ENCODE results near the gene MEN1. TPM values are rescaled to one million over a fixed set of nuclear protein-coding genes. Genes with fewer than 3 reads are reported as not detected.
A peak's percentile ranks its signal among the peaks of the same experiment; 100 is the strongest.

Gene MEN1
- polyA plus RNA-seq, 1 donor (not counting 4 experiments of a cell fraction or from before 2014, with no cell fraction given), result 14.2 TPM

DNA sequence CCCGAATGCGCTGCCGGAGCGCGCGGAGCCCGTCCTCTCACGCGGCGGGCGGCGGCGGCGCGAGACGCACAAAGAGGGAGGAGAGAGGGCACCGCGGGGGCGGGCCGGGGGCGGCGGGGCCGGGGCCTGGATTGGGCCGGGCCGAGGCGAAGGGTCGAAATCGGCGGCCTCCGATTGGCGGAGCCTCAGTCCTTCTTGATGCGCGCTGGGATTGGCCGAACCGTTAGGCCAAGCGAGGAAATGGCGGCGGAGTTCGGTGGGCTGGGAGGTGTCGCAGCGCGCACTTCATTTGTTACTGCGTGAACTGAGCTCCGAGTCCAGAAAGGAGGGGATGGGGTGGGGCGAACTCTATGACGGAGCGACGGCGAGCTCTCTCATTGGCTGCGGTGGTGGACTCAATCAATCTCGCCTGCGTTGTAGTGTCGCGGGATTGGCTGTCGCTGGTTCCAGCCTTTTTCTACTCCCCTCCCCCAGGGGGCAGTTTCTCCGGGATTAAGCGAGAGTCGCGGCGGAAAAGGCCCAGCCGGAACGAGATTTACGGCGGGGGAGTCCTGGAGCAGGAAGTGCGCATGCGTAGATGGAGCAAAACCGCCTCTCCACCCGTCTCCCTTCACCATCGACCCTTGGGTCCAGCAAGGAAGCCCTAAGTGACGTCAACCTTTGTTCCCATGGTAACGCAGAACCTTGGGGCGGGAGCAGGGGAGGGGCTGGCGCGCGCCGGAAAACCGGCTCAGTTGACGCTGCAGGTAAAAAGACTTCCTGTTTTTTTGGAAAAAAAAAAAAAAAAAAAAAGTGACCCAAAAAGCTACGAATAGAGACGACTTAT lies 31.7 kb downstream of the MEN1 start, which contains the start of gene SF1:
SF1 (minus strand) TSS at position 70 of the 826 bp plus-strand sequence. CDS start 150 bp downstream, outside the sequence.
- FAIRE-seq, result peak; percentile 74

DNA sequence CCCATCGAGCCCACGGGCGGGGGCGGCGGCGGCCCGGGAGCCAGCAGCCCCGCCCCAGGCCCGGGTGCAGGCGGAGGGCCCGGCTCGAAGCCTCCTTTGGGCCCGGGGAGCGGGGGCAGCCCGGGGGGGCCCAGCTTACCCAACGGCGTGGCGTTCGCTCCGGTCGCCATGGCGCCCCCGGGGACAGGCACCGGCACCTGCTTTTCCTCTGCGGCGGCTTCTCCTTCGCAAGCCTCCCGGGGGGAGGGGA lies 32.2 kb downstream of the MEN1 start:
- H3K4me2 ChIP-seq (ENCODE audit: control insufficient read depth, extremely low read depth, insufficient read depth, low read depth, low read length), result no peak overlapping the region
- peaks cover 19 to 35% of the 10 kb centered on the region in 2 experiments for H3K36me3 ChIP-seq (ENCODE audit: control insufficient read depth in 2 of 2, extremely low read depth in 1 of 2, insufficient read depth in 2 of 2, low read length in 2 of 2)
- H3K9ac ChIP-seq (ENCODE audit: control insufficient read depth, extremely low read depth, insufficient read depth, low read length), result peak overlapping the region; percentile 91
- DNase-seq (ENCODE audit: low read depth, low spot score) (no peak), FAIRE-seq (no peak)
- peaks cover 16% of the 10 kb centered on the region for H3K4me1 ChIP-seq (ENCODE audit: control insufficient read depth, extremely low read depth, insufficient read depth, low read length)
- TF ChIP-seq CTCF (optimal IDR thresholded peaks at IDR 0.05 in 1 of 3, IDR thresholded peaks at IDR 0.05 in 1 of 3, conservative IDR thresholded peaks at IDR 0.05 in 1 of 3; ENCODE audit: extremely low read depth in 1 of 3, insufficient read depth in 2 of 3, low read length in 3 of 3) (no peak), EZH2 (IDR thresholded peaks at IDR 0.05; ENCODE audit: low read length) (no peak)
- H3K27ac ChIP-seq (ENCODE audit: control insufficient read depth, insufficient read depth, low read length), result peak overlapping the region; percentile 93
- H2AFZ ChIP-seq (ENCODE audit: control insufficient read depth, low read length), result no peak overlapping the region
- dilution Hi-C loops (cut with MboI; ENCODE audit: extremely low pct_ligation_motif_present, low sequenced_read_pairs), result no loop called here
- H3K4me3 ChIP-seq (ENCODE audit: control insufficient read depth in 2 of 3, extremely low read depth in 1 of 3, insufficient read depth in 2 of 3, low read depth in 1 of 3, low read length in 3 of 3), result peak overlapping the region; percentile 63 to 81 (median 67)
- peaks cover 39% of the 10 kb centered on the region for H4K20me1 ChIP-seq (ENCODE audit: control insufficient read depth, extremely low read depth, insufficient read depth, low read length)
- H3K27me3 ChIP-seq (ENCODE audit: control insufficient read depth, extremely low read depth, insufficient read depth, low read length), result no peaks in the 10 kb centered on the region
- H3K79me2 ChIP-seq (ENCODE audit: control insufficient read depth, insufficient read depth, low read length), result peaks cover 44% of the 10 kb centered on the region
- no peaks in the 10 kb centered on the region for H3K9me3 ChIP-seq (ENCODE audit: control insufficient read depth, low read depth, low read length)
- H3K9me1 ChIP-seq (ENCODE audit: control insufficient read depth, extremely low read depth, insufficient read depth, low read length), result no peaks in the 10 kb centered on the region

More for the DNA sequence above, 31.7 kb downstream of the MEN1 start, which contains the start of gene SF1:
- H3K4me1 ChIP-seq (ENCODE audit: control insufficient read depth, extremely low read depth, insufficient read depth, low read length), result peaks cover 16% of the 10 kb centered on the region
- DNase-seq (ENCODE audit: low read depth, low spot score), result peak; percentile 97
- peaks cover 16 to 30% of the 10 kb centered on the region in 2 experiments for H3K36me3 ChIP-seq (ENCODE audit: control insufficient read depth in 2 of 2, extremely low read depth in 1 of 2, insufficient read depth in 2 of 2, low read length in 2 of 2)
- no peaks in the 10 kb centered on the region for H3K9me3 ChIP-seq (ENCODE audit: control insufficient read depth, low read depth, low read length)
- H3K9ac ChIP-seq (ENCODE audit: control insufficient read depth, extremely low read depth, insufficient read depth, low read length), result peak within 1 kb of the TSS; percentile 91
- peak within 1 kb of the TSS; percentile 93 for H3K27ac ChIP-seq (ENCODE audit: control insufficient read depth, insufficient read depth, low read length)
- H4K20me1 ChIP-seq (ENCODE audit: control insufficient read depth, extremely low read depth, insufficient read depth, low read length), result peaks cover 34% of the 10 kb centered on the region
- no peaks in the 10 kb centered on the region for H3K9me1 ChIP-seq (ENCODE audit: control insufficient read depth, extremely low read depth, insufficient read depth, low read length)
- dilution Hi-C loops (cut with MboI; ENCODE audit: extremely low pct_ligation_motif_present, low sequenced_read_pairs), result no loop called here
- peaks cover 39% of the 10 kb centered on the region for H3K79me2 ChIP-seq (ENCODE audit: control insufficient read depth, insufficient read depth, low read length)
- peak within 1 kb of the TSS; percentile 86 for H2AFZ ChIP-seq (ENCODE audit: control insufficient read depth, low read length)
- TF ChIP-seq EZH2 (IDR thresholded peaks at IDR 0.05; ENCODE audit: low read length) (no peak), CTCF (optimal IDR thresholded peaks at IDR 0.05 in 1 of 3, IDR thresholded peaks at IDR 0.05 in 1 of 3, conservative IDR thresholded peaks at IDR 0.05 in 1 of 3; ENCODE audit: extremely low read depth in 1 of 3, insufficient read depth in 2 of 3, low read length in 3 of 3) (no peak)
- H3K4me2 ChIP-seq (ENCODE audit: control insufficient read depth, extremely low read depth, insufficient read depth, low read depth, low read length), result peak within 1 kb of the TSS; percentile 100
- H3K27me3 ChIP-seq (ENCODE audit: control insufficient read depth, extremely low read depth, insufficient read depth, low read length), result no peaks in the 10 kb centered on the region
- peak within 1 kb of the TSS; percentile 67 to 100 (median 99) for H3K4me3 ChIP-seq (ENCODE audit: control insufficient read depth in 2 of 3, extremely low read depth in 1 of 3, insufficient read depth in 2 of 3, low read depth in 1 of 3, low read length in 3 of 3)

Measured in keratinocyte (primary cell).